ENCODE results near the gene TMEM106C. TPM values are rescaled to one million over a fixed set of nuclear protein-coding genes. Genes with fewer than 3 reads are reported as not detected.
A peak's percentile ranks its signal among the peaks of the same experiment; 100 is the strongest.

The TMEM106C gene
- total and polyA plus RNA-seq, 2 experiments from 2014 or later = 69.4 to 79.8 TPM

GRCh38 chr12:47942614-47943225 is 20.7 kb upstream of the TMEM106C start:
- no peaks in the 10 kb centered on the region for H3K9me2 ChIP-seq (ENCODE audit: insufficient read depth)
- H3K36me3 ChIP-seq (ENCODE audit: low read depth) = no peaks in the 10 kb centered on the region
- no peak overlapping the region for H3K4me2 ChIP-seq (ENCODE audit: unreplicated experiment)
- no peak for TF ChIP-seq EZH2phosphoT487 (IDR thresholded peaks at IDR 0.05; ENCODE audit: insufficient read depth, low read depth)
- no peak for TF ChIP-seq EZH2 (IDR thresholded peaks at IDR 0.05; ENCODE audit: insufficient read depth, poor library complexity, severe bottlenecking)
- no peaks in the 10 kb centered on the region for H4K20me1 ChIP-seq (ENCODE audit: insufficient read depth)
- WGBS, 2 experiments (ENCODE audit: low coverage in 1 of 2, low lambda C conversion rate in 2 of 2, missing lambda C conversion rate in 2 of 2) = 47 to 60% methylated on average over 25 to 31 of the region's 31 CpGs
- H3K9ac ChIP-seq = no peak overlapping the region
- H2AFZ ChIP-seq = no peak overlapping the region
- H3K27ac ChIP-seq = no peak overlapping the region
- H3K4me3 ChIP-seq = no peak overlapping the region
- peaks cover 16% of the 10 kb centered on the region for H3K4me1 ChIP-seq (ENCODE audit: insufficient read depth)
- H3K79me2 ChIP-seq (ENCODE audit: insufficient read depth) = no peaks in the 10 kb centered on the region
- in situ Hi-C loops (cut with MboI) = no loop called here
- H3K27me3 ChIP-seq (replicated peaks; ENCODE audit: insufficient read depth) = no peaks in the 10 kb centered on the region
- DNase-seq = no peak
- no peaks in the 10 kb centered on the region for H3K9me3 ChIP-seq (ENCODE audit: low read depth)
- H3F3A ChIP-seq (ENCODE audit: insufficient read depth) = no peaks in the 10 kb centered on the region

GRCh38 chr12:47943623-47944340 is 19.6 kb upstream of the TMEM106C start:
- in situ Hi-C loops (cut with MboI) = no loop called here
- Histone ChIP-seq H3K9me3 (ENCODE audit: low read depth) (no peaks in the 10 kb centered on the region), H3K79me2 (ENCODE audit: insufficient read depth) (no peaks in the 10 kb centered on the region)

GRCh38 chr12:47944685-47945340 is 18.6 kb upstream of the TMEM106C start:
- Histone ChIP-seq H3K36me3 (ENCODE audit: low read depth) (no peaks in the 10 kb centered on the region), H3K9me2 (ENCODE audit: insufficient read depth) (no peaks in the 10 kb centered on the region), H3K4me2 (ENCODE audit: unreplicated experiment) (no peak overlapping the region), H2AFZ (no peak overlapping the region), H4K20me1 (ENCODE audit: insufficient read depth) (no peaks in the 10 kb centered on the region), H3K79me2 (ENCODE audit: insufficient read depth) (no peaks in the 10 kb centered on the region), H3F3A (ENCODE audit: insufficient read depth) (no peaks in the 10 kb centered on the region), H3K4me1 (ENCODE audit: insufficient read depth) (peaks cover 10% of the 10 kb centered on the region), H3K4me3 (no peak overlapping the region), H3K9me3 (ENCODE audit: low read depth) (no peaks in the 10 kb centered on the region), H3K27me3 (replicated peaks; ENCODE audit: insufficient read depth) (no peaks in the 10 kb centered on the region), H3K27ac (no peak overlapping the region), H3K9ac (no peak overlapping the region)
- no peak for TF ChIP-seq EZH2 (IDR thresholded peaks at IDR 0.05; ENCODE audit: insufficient read depth, poor library complexity, severe bottlenecking)
- TF ChIP-seq EZH2phosphoT487 (IDR thresholded peaks at IDR 0.05; ENCODE audit: insufficient read depth, low read depth) = no peak
- no peak for DNase-seq
- in situ Hi-C loops (cut with MboI) = no loop called here
- 84 to 88% methylated on average over 6 of the region's 6 CpGs for WGBS, 2 experiments (ENCODE audit: low coverage in 1 of 2, low lambda C conversion rate in 2 of 2, missing lambda C conversion rate in 2 of 2)

More at GRCh38 chr12:47943623-47944340, 19.6 kb upstream of the TMEM106C start:
- Histone ChIP-seq H3K4me3 (no peak overlapping the region), H3F3A (ENCODE audit: insufficient read depth) (no peaks in the 10 kb centered on the region), H3K27me3 (replicated peaks; ENCODE audit: insufficient read depth) (no peaks in the 10 kb centered on the region), H3K4me1 (ENCODE audit: insufficient read depth) (peaks cover 10% of the 10 kb centered on the region), H3K9me2 (ENCODE audit: insufficient read depth) (no peaks in the 10 kb centered on the region), H3K4me2 (ENCODE audit: unreplicated experiment) (no peak overlapping the region), H3K36me3 (ENCODE audit: low read depth) (no peaks in the 10 kb centered on the region), H2AFZ (no peak overlapping the region), H3K9ac (no peak overlapping the region), H3K27ac (no peak overlapping the region), H4K20me1 (ENCODE audit: insufficient read depth) (no peaks in the 10 kb centered on the region)
- TF ChIP-seq EZH2 (IDR thresholded peaks at IDR 0.05; ENCODE audit: insufficient read depth, poor library complexity, severe bottlenecking) = no peak
- no peak for TF ChIP-seq EZH2phosphoT487 (IDR thresholded peaks at IDR 0.05; ENCODE audit: insufficient read depth, low read depth)
- WGBS, 2 experiments (ENCODE audit: low coverage in 1 of 2, low lambda C conversion rate in 2 of 2, missing lambda C conversion rate in 2 of 2) = 79 to 80% methylated on average over 12 of the region's 12 CpGs
- no peak for DNase-seq

- no peaks in the 10 kb centered on the region for H3K79me2 ChIP-seq (ENCODE audit: insufficient read depth)
- no peaks in the 10 kb centered on the region for H3F3A ChIP-seq (ENCODE audit: insufficient read depth)
- no peaks in the 10 kb centered on the region for H3K9me3 ChIP-seq (ENCODE audit: low read depth)
- no peak overlapping the region for H3K9ac ChIP-seq
- TF ChIP-seq EZH2phosphoT487 (IDR thresholded peaks at IDR 0.05; ENCODE audit: insufficient read depth, low read depth) (no peak), EZH2 (IDR thresholded peaks at IDR 0.05; ENCODE audit: insufficient read depth, poor library complexity, severe bottlenecking) (no peak)
- peaks cover 10% of the 10 kb centered on the region for H3K4me1 ChIP-seq (ENCODE audit: insufficient read depth)
- no peak overlapping the region for H3K4me3 ChIP-seq
- in situ Hi-C loops (cut with MboI) = no loop called here
- no peak overlapping the region for H3K27ac ChIP-seq
- H3K9me2 ChIP-seq (ENCODE audit: insufficient read depth) = no peaks in the 10 kb centered on the region
- H4K20me1 ChIP-seq (ENCODE audit: insufficient read depth) = no peaks in the 10 kb centered on the region
- DNase-seq = peak; percentile 40
- H3K36me3 ChIP-seq (ENCODE audit: low read depth) = no peaks in the 10 kb centered on the region
- H3K4me2 ChIP-seq (ENCODE audit: unreplicated experiment) = no peak overlapping the region
- 22 to 25% methylated on average over 1 of the region's 1 CpG for WGBS, 2 experiments (ENCODE audit: low coverage in 1 of 2, low lambda C conversion rate in 2 of 2, missing lambda C conversion rate in 2 of 2)
- H3K27me3 ChIP-seq (replicated peaks; ENCODE audit: insufficient read depth) = no peaks in the 10 kb centered on the region
- H2AFZ ChIP-seq = no peak overlapping the region
Measured at GRCh38 chr12:47945341-47945728, 18.1 kb upstream of the TMEM106C start.

All from GM23248 (cell line).